GM12878 (cell line): ENCODE data around the gene COL5A1. TPM values are rescaled to one million over a fixed set of nuclear protein-coding genes. Genes with fewer than 3 reads are reported as not detected.

Experiments
- ATAC-seq: fragments of 200-7000 bp; cut with Tn5 transposase; 3 replicates; pipeline ENCODE4 v1.9.1; 2020; ENCODE audit warnings: mild to moderate bottlenecking, moderate library complexity
- BruUV-seq: library from RNA; stranded (reverse); fragments of 400-500 nt; replicated peaks from 2 replicates; lab custom pipeline; 2021; lab: Mats Ljungman, UMichigan
- CTCF ChIA-PET: fragments of 300-600 bp; sonication (Branson Sonifier 250); formaldehyde crosslinking; extraction: SDS; loops from one replicate; lab custom pipeline; 2021; ENCODE audit warnings: inconsistent platforms; lab: Yijun Ruan, JAX
- POLR2A ChIA-PET: fragments of 350-600 bp; formaldehyde crosslinking; extraction: SDS; loops from one replicate; lab custom pipeline; 2021; ENCODE audit warnings: inconsistent platforms; lab: Charles Lee
- RAD21 ChIA-PET: fragments of 300-600 bp; sonication (Branson Sonifier 250); formaldehyde crosslinking; loops from one replicate; lab custom pipeline; 2023; ENCODE audit warnings: antibody characterized with exemption; ENCODE audit not compliant: unreplicated experiment; lab: Charles Lee
- SMC1A ChIA-PET: fragments of 300-600 bp; sonication (Branson Sonifier 250); formaldehyde crosslinking; loops from one replicate; lab custom pipeline; 2023; ENCODE audit not compliant: unreplicated experiment, uncharacterized antibody; lab: Charles Lee
- DNase-seq: peaks from one replicate; pipeline ENCODE4 v3.0.0-alpha.2; 2011; ENCODE audit warnings: low read depth, low spot score
- FAIRE-seq: peaks from 3 replicates; lab custom pipeline; 2011; peaks lifted over from hg19 to GRCh38; lab: Jason Lieb, UNC
- H2AFZ ChIP-seq: 2 replicates; pipeline ENCODE4 v1.6.0; 2011; ENCODE audit warnings: low read depth, low read length, control low read depth; ENCODE audit not compliant: control insufficient read depth
- H3K27ac ChIP-seq: 2 replicates; pipeline ENCODE4 v1.5.1; 2011; ENCODE audit warnings: control low read depth; ENCODE audit not compliant: control insufficient read depth, insufficient read depth
- H3K27me3 ChIP-seq, 2 experiments: replicated peaks in 1 of 2; 2 replicates each; pipeline versions ENCODE4 v1.6.0 to v1.6.1; 2011; ENCODE audit warnings: low read length in 1 of 2; ENCODE audit not compliant: control insufficient read depth in 2 of 2, insufficient read depth in 2 of 2
- H3K36me3 ChIP-seq, 2 experiments: 2 replicates each; pipeline ENCODE4 v1.5.1; 2011; ENCODE audit warnings: low read length in 1 of 2; ENCODE audit not compliant: control insufficient read depth in 2 of 2, insufficient read depth in 2 of 2
- H3K4me1 ChIP-seq: 2 replicates; pipeline ENCODE4 v1.6.1; 2011; ENCODE audit warnings: mild to moderate bottlenecking, low read length, moderate library complexity, mixed read lengths; ENCODE audit not compliant: control insufficient read depth, insufficient read depth
- H3K4me2 ChIP-seq: 2 replicates; pipeline ENCODE4 v1.6.0; 2011; ENCODE audit warnings: control low read depth; ENCODE audit not compliant: control insufficient read depth, insufficient read depth
- H3K4me3 ChIP-seq: fragments of 200-600 bp; sonication (generic); 2 replicates; pipeline ENCODE4 v1.5.1; 2016
- H3K79me2 ChIP-seq: 2 replicates; pipeline ENCODE4 v1.6.0; 2011; ENCODE audit warnings: low read length; ENCODE audit not compliant: control insufficient read depth, insufficient read depth
- H3K9ac ChIP-seq: 2 replicates; pipeline ENCODE4 v1.8.0; 2011; ENCODE audit warnings: low read length, control low read depth, mixed read lengths; ENCODE audit not compliant: control insufficient read depth, insufficient read depth
- H3K9me3 ChIP-seq: replicated peaks from 3 replicates; pipeline ENCODE4 v1.5.1; 2011; ENCODE audit warnings: mild to moderate bottlenecking, low read length; ENCODE audit not compliant: control insufficient read depth, insufficient read depth
- H4K20me1 ChIP-seq: 2 replicates; pipeline ENCODE4 v1.6.0; 2011; ENCODE audit not compliant: control insufficient read depth, insufficient read depth
- ATF7 ChIP-seq: fragments of 450-650 bp; IDR thresholded peaks from 2 replicates; pipeline ENCODE4 v1.6.1; 2016; ENCODE audit warnings: low read depth, mild to moderate bottlenecking
- BCLAF1 ChIP-seq: fragments of 450-650 bp; IDR thresholded peaks from 2 replicates; pipeline ENCODE4 v1.6.1; 2017; ENCODE audit warnings: antibody characterized with exemption, mild to moderate bottlenecking, moderate library complexity
- CBX5 ChIP-seq: sonication (generic); IDR thresholded peaks from 2 replicates; pipeline ENCODE4 v1.6.1; 2016; ENCODE audit warnings: low read depth, moderate library complexity, mild to moderate bottlenecking, inconsistent platforms
- NRF1 ChIP-seq: conservative IDR thresholded peaks from 2 replicates; pipeline ENCODE4 v1.6.1; 2011; ENCODE audit warnings: mild to moderate bottlenecking, low read depth, low read length, improper control_type of control experiment
- SKIL ChIP-seq: fragments of 450-650 bp; IDR thresholded peaks from 2 replicates; pipeline ENCODE4 v1.6.1; 2017; ENCODE audit warnings: mild to moderate bottlenecking, low read depth, inconsistent platforms; ENCODE audit not compliant: poor library complexity, severe bottlenecking
- SMAD1 ChIP-seq: fragments of 450-650 bp; IDR thresholded peaks from 2 replicates; pipeline ENCODE4 v1.6.1; 2018; ENCODE audit warnings: mild to moderate bottlenecking, low read depth; ENCODE audit not compliant: partially characterized antibody
- SMC3 ChIP-seq: IDR thresholded peaks from 2 replicates; pipeline ENCODE4 v1.6.1; 2011; ENCODE audit warnings: low read length, improper control_type of control experiment, borderline replicate concordance
- SPI1 ChIP-seq: IDR thresholded peaks from 2 replicates; pipeline ENCODE4 v1.6.1; 2011; ENCODE audit warnings: low read depth, mild to moderate bottlenecking, low read length, moderate library complexity, borderline replicate concordance; ENCODE audit not compliant: insufficient read depth
- TAF1 ChIP-seq: IDR thresholded peaks from 2 replicates; pipeline ENCODE4 v1.6.1; 2011; ENCODE audit warnings: mild to moderate bottlenecking, low read depth, low read length, borderline replicate concordance
- TBL1XR1 ChIP-seq: IDR thresholded peaks from 2 replicates; pipeline ENCODE4 v1.6.1; 2012; ENCODE audit warnings: low read depth, low read length, improper control_type of control experiment
- ZNF274 ChIP-seq: IDR thresholded peaks from one replicate; pipeline ENCODE4 v1.8.0; 2011; ENCODE audit not compliant: insufficient read length, insufficient read depth
- ZNF622 ChIP-seq: fragments of 450-650 bp; IDR thresholded peaks from 2 replicates; pipeline ENCODE4 v1.6.1; 2017; ENCODE audit warnings: mild to moderate bottlenecking, inconsistent platforms
- WGBS: methylation state at CpG from one replicate; pipeline ENCODE4 v1.1.6; 2016; ENCODE audit warnings: low lambda C conversion rate; ENCODE audit not compliant: insufficient replicate concordance, insufficient coverage; ENCODE audit errors: missing lambda C conversion rate; 5-methylcytosine and 5-hydroxymethylcytosine counted together
- in situ Hi-C: fragments of 300-500 bp; cut with MboI; formaldehyde crosslinking; loops from 9 replicates; pipeline ENCODE4 v1.14.3; 2018; ENCODE audit warnings: mixed read lengths
- intact Hi-C: fragments of 100-400 bp; cut with micrococcal nuclease; formaldehyde crosslinking; loops from one replicate; pipeline ENCODE4 v1.14.2; 2022; ENCODE audit not compliant: unreplicated experiment
- polyA plus RNA-seq, 11 experiments: library from polyadenylated mRNA; depleted of rRNA in 4 of 11; unstranded in 6 of 11; stranded (reverse) in 5 of 11; fragments of >200 nt; fragmentation: Nextera tagmentation in 4 of 11; fragmentation: Illumina TruSeq in 1 of 11; extraction: Ambion mirVana in 4 of 11; extraction: Trizol in 1 of 11; gene quantifications; 1 replicate in 1 of 11; 2 replicates in 10 of 11; pipeline versions ENCODE4 v1.2.1 to v1.2.3, GENCODE V29; 2011 to 2016; ENCODE audit warnings: inconsistent platforms in 2 of 11, missing spikeins in 2 of 11, low read depth in 1 of 11
- total RNA-seq, 4 experiments: library from RNA; depleted of rRNA in 3 of 4; stranded (reverse); fragments of >200 nt in 3 of 4; fragmentation: Illumina TruSeq in 1 of 4; extraction: Trizol in 1 of 4; gene quantifications; 2 replicates each; pipeline versions ENCODE4 v1.2.1 to v1.2.3, GENCODE V29; 2013 to 2021

The COL5A1 gene
- total and polyA plus RNA-seq, 10 of the 15 experiments (the other 5 are each of a cell fraction or from before 2014, with no cell fraction given): under 0.01 to 0.15 (median 0.13) TPM; not detected in 4

- no peak for TF ChIP-seq ZNF274
- no peak for TF ChIP-seq ZNF622
- TF ChIP-seq SPI1: no peak
- TF ChIP-seq SMAD1: no peak
- TF ChIP-seq SKIL: no peak
- no peak for TF ChIP-seq CBX5
- no peak for TF ChIP-seq BCLAF1
- no peak for TF ChIP-seq ATF7
- no peak for TF ChIP-seq NRF1
- no peak for TF ChIP-seq TBL1XR1
- TF ChIP-seq SMC3: no peak
- no peak for TF ChIP-seq TAF1
- TF ChIP-seq, all 136 proteins: peak for 0
- in situ Hi-C loops (no loop called here), intact Hi-C loops (no loop called here)
- DNase-seq: no peak
- H3K4me2 ChIP-seq: no peak overlapping the region
- no peaks in the 10 kb centered on the region for H3K79me2 ChIP-seq
- H2AFZ ChIP-seq: no peak overlapping the region
- ChIA-PET POLR2A (no interaction called here), SMC1A (no interaction called here), RAD21 (no interaction called here), CTCF (no interaction called here)
- H3K27me3 ChIP-seq: no peaks in the 10 kb centered on the region; a peak in 1 of 4 replicates
- no peak for FAIRE-seq
- no peak overlapping the region for H3K4me3 ChIP-seq
- BruUV-seq: no TSS peak
- ATAC-seq: no peak
- no peak overlapping the region for H3K9ac ChIP-seq
- 41% methylated on average over 8 of the region's 9 CpGs for WGBS
- H3K9me3 ChIP-seq: no peaks in the 10 kb centered on the region
- no peaks in the 10 kb centered on the region for H3K4me1 ChIP-seq
- no peaks in the 10 kb centered on the region for H4K20me1 ChIP-seq
- H3K36me3 ChIP-seq: no peaks in the 10 kb centered on the region
- H3K27ac ChIP-seq: no peak overlapping the region
These were observed 48.8 kb upstream of the COL5A1 start for GRCh38 chr9:134592819-134593200.
